G401.6 (cell line): Measurements from ENCODE around the gene CDH9.

ENCODE experiments used
- FAIRE-seq: peaks from 2 replicates; lab custom pipeline; 2012; peaks lifted over from hg19 to GRCh38; lab: Jason Lieb, UNC

The CDH9 gene

GRCh38 chr5:27038476-27038875, at the start of gene CDH9:
CDH9 (minus strand) TSS chr5:27038586; CDS start chr5:26988333, 50,253 bp downstream.
- FAIRE-seq = no peak

GRCh38 chr5:27087747-27088146, 49.4 kb upstream of the CDH9 start:
- no peak for FAIRE-seq

GRCh38 chr5:27083449-27084415, 45.3 kb upstream of the CDH9 start:
- FAIRE-seq = no peak

GRCh38 chr5:27080147-27080546, 41.8 kb upstream of the CDH9 start:
- FAIRE-seq = no peak

GRCh38 chr5:27062451-27062850, 24.1 kb upstream of the CDH9 start:
- no peak for FAIRE-seq

- FAIRE-seq = no peak
Observed at GRCh38 chr5:27048510-27048909, 10.1 kb upstream of the CDH9 start.

GRCh38 chr5:27041372-27041771, 3.0 kb upstream of the CDH9 start:
- no peak for FAIRE-seq

GRCh38 chr5:27034565-27034964, 3.8 kb downstream of the CDH9 start:
- FAIRE-seq = no peak

- FAIRE-seq = peak; percentile 11
Observed at GRCh38 chr5:27026801-27027200, 11.6 kb downstream of the CDH9 start.

- no peak for FAIRE-seq
Observed at GRCh38 chr5:27026063-27026462, 12.3 kb downstream of the CDH9 start.

- no peak for FAIRE-seq
Observed at GRCh38 chr5:27021471-27021870, 16.9 kb downstream of the CDH9 start.

GRCh38 chr5:27020973-27021372, 17.4 kb downstream of the CDH9 start:
- no peak for FAIRE-seq

GRCh38 chr5:27015758-27016157, 22.6 kb downstream of the CDH9 start:
- no peak for FAIRE-seq

GRCh38 chr5:27011274-27011673, 27.1 kb downstream of the CDH9 start:
- no peak for FAIRE-seq

GRCh38 chr5:27010646-27011045, 27.7 kb downstream of the CDH9 start:
- FAIRE-seq = no peak

GRCh38 chr5:27009540-27009915, 28.9 kb downstream of the CDH9 start:
- no peak for FAIRE-seq

- FAIRE-seq = no peak
Observed at GRCh38 chr5:27008604-27009539, 29.5 kb downstream of the CDH9 start.

GRCh38 chr5:27007121-27007520, 31.3 kb downstream of the CDH9 start:
- no peak for FAIRE-seq

GRCh38 chr5:26986985-26987384, 51.4 kb downstream of the CDH9 start:
- FAIRE-seq = no peak

- no peak for FAIRE-seq
Observed at GRCh38 chr5:26981750-26982149, 56.6 kb downstream of the CDH9 start.

- no peak for FAIRE-seq
Observed at GRCh38 chr5:26959290-26959689, 79.1 kb downstream of the CDH9 start.

GRCh38 chr5:26955161-26955560, 83.2 kb downstream of the CDH9 start:
- FAIRE-seq = no peak

GRCh38 chr5:26948921-26949320, 89.5 kb downstream of the CDH9 start:
- no peak for FAIRE-seq
